AG08396 (cell line): ENCODE measurements around the gene CRX.
"Not testable (repeated sequence)": the region's sequence is repeated elsewhere in the genome, so short reads cannot be mapped to it uniquely, and the experiment has no call there.

Source experiments
- DNase-seq: peaks from one replicate; pipeline ENCODE4 v3.0.0; 2012; ENCODE audit warnings: low spot score, mixed read lengths

The CRX gene

GRCh38 chr19:47821460-47822020 lies at the start of gene CRX:
Gene CRX (plus strand): TSS chr19:47821937. CDS start chr19:47834444, 12,507 bp downstream.
- no peak for DNase-seq

GRCh38 chr19:47776568-47776967 lies 45.2 kb upstream of the CRX start:
- no peak for DNase-seq

- DNase-seq, result not testable (repeated sequence)
These were observed 44.3 kb upstream of the CRX start for GRCh38 chr19:47777245-47778048.

- peak; percentile 87 for DNase-seq
These were observed 43.4 kb upstream of the CRX start, which contains the start of gene SELENOW for GRCh38 chr19:47778049-47778953. Gene SELENOW (plus strand): TSS chr19:47778703. CDS start chr19:47778786, 83 bp downstream.

GRCh38 chr19:47778954-47779351 lies 42.8 kb upstream of the CRX start:
- no peak for DNase-seq

- DNase-seq, result peak; percentile 50
These were observed 42.1 kb upstream of the CRX start for GRCh38 chr19:47779524-47780214.

GRCh38 chr19:47780215-47780551 lies 41.6 kb upstream of the CRX start:
- DNase-seq, result no peak

GRCh38 chr19:47781590-47782262 lies 40.0 kb upstream of the CRX start:
- DNase-seq, result peak; percentile 33

- DNase-seq, result no peak
These were observed 35.2 kb upstream of the CRX start for GRCh38 chr19:47786566-47786965.

- DNase-seq, result not testable (repeated sequence)
These were observed 34.4 kb upstream of the CRX start for GRCh38 chr19:47787307-47787706.

GRCh38 chr19:47789811-47790210 lies 31.9 kb upstream of the CRX start:
- DNase-seq, result not testable (repeated sequence)

- DNase-seq, result peak; percentile 85
These were observed 31.3 kb upstream of the CRX start for GRCh38 chr19:47790398-47790814.

GRCh38 chr19:47792616-47793015 lies 29.1 kb upstream of the CRX start:
- DNase-seq, result no peak

GRCh38 chr19:47794526-47794925 lies 27.2 kb upstream of the CRX start:
- no peak for DNase-seq

GRCh38 chr19:47796785-47797184 lies 25.0 kb upstream of the CRX start:
- DNase-seq, result no peak

- no peak for DNase-seq
These were observed 23.5 kb upstream of the CRX start for GRCh38 chr19:47797996-47798903.

GRCh38 chr19:47798904-47799266 lies 22.9 kb upstream of the CRX start:
- no peak for DNase-seq

GRCh38 chr19:47801270-47801669 lies 20.5 kb upstream of the CRX start:
- DNase-seq, result no peak

GRCh38 chr19:47802521-47803043 lies 19.2 kb upstream of the CRX start:
- DNase-seq, result no peak

GRCh38 chr19:47803148-47803547 lies 18.6 kb upstream of the CRX start:
- DNase-seq, result not testable (repeated sequence)
